A673 (cell line): Measurements from ENCODE around the gene CGREF1.

ENCODE experiments used
- CTCF ChIP-seq: fragments of 300-800, 200-600 bp; sonication (generic); conservative IDR thresholded peaks from 2 replicates; pipeline ENCODE4 v1.5.1; 2017; ENCODE audit warnings: low read depth, mild to moderate bottlenecking, antibody characterized with exemption, low read length, moderate library complexity, mixed read lengths
- EZH2 ChIP-seq: fragments of 200-600 bp; sonication (generic); IDR thresholded peaks from 2 replicates; pipeline ENCODE4 v1.6.1; 2017; ENCODE audit warnings: borderline replicate concordance, low read depth, mild to moderate bottlenecking, mixed read lengths, antibody characterized with exemption, low read length; ENCODE audit not compliant: poor library complexity, severe bottlenecking

- TF ChIP-seq CTCF (peak; percentile 66), EZH2 (no peak)
Measured at GRCh38 chr2:27086090-27086723, 32.7 kb downstream of the CGREF1 start.
